HG02943 (cell line): ENCODE data around the gene ERI2.
"Not testable (repeated sequence)": the region's sequence is repeated elsewhere in the genome, so short reads cannot be mapped to it uniquely, and the experiment has no call there.

Experiments used
- ATAC-seq: cut with Tn5 transposase; IDR thresholded peaks from one replicate; pipeline ENCODE4 v1.9.1; 2021; ENCODE audit warnings: mild to moderate bottlenecking, low read depth, moderate library complexity; ENCODE audit not compliant: unreplicated experiment

The ERI2 gene

DNA sequence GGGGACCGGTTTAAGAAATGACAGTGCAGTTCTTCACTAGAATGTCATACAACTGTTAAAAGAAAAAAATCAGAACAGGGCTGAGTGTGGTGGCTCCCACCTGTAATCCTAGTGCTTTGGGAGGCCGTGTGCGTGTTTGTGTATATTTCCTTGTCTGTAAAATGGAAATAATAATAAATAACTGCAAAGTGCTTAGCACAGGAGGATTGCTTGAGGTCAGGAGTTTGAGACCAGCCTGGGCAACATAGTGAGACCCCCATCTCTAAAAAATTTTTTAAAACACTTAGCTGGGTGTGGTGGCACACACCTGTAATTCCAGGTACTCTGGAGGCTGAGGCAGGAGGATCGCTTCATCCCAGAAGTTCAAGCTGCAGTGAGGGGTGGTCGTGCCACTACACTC is 40.0 kb downstream of the ERI2 start:
- ATAC-seq: no peak

DNA sequence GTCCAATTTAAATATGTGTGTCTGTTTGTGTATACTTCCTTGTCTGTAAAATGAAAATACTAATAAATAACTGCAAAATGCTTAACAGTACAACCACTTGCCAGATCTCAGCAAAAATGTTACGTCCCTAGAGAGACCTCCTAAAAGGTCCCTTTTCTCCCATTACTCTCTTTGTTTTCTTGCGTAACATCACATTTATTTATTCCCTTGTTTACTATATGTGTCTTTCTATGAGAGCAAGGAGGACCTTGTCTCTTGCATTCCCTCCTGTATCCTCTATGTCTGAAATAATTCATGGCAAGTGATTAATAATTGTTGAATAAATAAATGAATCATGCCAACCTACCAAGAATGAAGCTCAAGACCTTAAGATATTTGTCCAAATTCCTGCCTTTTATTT is 40.5 kb downstream of the ERI2 start:
- ATAC-seq: no peak

DNA sequence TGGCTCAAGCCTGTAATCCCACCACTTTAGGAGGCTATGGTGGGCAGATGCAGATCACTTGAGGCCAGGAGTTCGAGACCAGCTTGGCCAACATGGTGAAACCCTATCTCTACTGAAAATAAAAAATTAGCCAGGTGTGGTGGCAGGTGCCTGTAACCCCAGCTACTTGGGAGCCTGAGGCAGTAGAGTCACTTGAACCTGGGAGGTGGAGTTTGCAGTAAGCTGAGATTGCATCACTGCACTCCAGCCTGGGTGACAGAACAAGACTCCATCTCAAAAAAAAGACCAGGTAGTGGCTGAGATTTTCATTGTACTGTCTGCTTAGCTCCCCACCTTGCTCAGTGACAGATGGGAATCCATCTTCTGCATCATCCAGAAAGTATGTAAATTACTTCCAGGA is 41.8 kb downstream of the ERI2 start:
- not testable (repeated sequence) for ATAC-seq

DNA sequence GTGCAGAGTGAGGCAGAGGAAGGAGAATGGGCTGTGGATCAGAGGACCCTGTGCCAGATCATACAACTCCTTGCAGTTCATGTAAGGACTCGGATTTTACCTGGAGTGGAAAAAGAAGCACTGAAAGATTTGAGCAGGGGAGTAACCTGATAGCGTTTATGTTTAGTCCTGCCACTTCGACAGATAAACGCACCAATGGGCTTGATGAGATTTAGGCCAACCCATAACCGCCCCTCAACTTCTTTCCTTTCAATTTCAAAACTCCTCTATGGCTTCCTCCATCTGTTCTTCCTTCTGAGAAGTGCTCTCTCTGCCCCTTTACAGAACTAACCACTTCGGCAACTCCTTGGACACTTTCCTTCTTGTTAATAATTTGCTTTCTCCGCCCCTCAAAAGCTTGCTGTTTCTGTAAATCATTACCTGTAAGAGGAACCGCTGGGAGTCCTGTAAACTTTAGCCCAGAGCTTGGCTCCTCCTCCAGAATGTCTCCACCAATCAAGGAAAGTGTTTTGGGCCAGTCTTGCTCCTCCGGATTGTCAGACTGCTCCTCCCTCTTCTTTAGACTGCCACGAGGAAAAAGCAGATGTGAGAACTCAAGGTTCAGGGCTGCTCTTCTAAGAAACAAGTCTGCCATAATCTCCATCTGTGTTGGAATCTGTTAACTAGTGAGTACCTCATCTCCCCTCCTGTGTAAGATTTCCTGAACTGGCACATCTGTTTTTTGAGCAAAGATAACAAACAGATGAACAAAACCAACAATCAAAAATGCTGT is 42.6 kb downstream of the ERI2 start, which contains the start of gene ACSM3:
Gene ACSM3 (plus strand): TSS at position 554 of the 772 bp plus-strand sequence. CDS start 6,021 bp downstream, outside the sequence.
- ATAC-seq: peak; percentile 99

DNA sequence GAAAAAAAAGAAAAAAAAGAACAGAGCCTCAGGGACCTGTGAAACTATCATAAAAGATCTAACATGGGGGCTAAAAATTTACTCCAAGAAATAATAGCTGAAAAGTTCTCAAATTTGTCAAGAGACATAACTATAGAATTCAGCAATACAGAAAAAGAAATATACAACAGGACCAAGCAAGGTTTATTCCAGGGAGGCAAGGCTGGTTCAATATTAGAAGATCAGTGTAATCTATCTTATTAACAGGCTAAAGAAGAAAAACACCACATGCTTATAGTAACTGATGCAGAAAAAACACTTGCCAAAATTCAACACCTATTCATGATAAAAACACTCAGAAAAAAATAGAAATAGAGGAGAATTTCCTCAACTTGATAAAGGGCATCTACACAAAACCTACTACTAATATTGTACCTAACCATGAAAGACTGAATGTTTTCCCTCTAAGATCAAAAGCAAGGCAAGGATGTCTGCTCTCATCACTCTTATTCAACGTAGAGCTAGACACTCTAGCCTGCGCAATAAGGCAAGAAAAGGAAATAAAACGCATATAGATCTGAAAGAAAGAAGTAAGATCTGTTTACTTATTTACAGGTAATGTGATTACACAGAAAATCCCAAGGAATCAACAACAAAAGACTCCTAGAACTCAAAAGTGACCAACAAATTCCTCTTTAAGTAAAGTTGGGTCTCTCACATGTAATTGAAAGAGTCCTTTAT is 43.7 kb downstream of the ERI2 start:
- ATAC-seq: no peak

DNA sequence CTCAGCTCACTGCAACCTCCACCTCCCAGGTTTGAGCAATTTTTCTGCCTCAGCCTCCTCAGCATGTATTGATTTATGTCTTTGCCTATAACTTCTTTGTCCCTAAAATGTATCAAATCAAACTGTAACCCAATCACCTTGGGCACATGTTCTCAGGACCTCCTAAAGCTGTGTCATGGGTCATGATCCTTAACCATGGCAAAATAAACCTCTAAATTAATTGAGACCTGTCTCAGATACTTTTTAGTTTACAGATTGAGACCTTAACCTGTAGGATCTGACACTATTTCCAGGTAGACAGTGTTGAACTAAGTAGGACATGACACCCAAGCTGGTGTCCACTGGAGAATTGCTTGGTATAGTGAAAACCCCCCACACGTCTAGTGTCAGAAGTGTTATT is 45.1 kb downstream of the ERI2 start:
- no peak for ATAC-seq

DNA sequence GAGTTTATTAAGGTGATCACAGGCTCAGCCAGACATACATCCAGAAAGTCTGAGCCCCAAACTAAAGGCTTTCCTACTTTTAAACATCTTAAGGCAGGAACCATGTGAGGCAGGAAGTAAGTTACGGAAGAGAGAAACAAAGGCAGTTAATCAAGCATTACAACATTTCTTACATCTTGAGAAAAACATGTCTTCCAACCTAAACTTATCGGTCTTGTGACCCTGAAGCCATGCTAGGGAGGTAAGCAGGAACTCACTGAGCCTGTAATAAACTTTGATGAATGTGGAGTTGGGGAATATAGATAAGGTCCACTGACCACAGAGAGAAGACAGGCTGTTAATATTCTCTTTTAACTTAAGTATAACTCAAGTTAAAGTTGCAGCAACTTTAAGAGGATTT is 45.9 kb downstream of the ERI2 start:
- no peak for ATAC-seq

DNA sequence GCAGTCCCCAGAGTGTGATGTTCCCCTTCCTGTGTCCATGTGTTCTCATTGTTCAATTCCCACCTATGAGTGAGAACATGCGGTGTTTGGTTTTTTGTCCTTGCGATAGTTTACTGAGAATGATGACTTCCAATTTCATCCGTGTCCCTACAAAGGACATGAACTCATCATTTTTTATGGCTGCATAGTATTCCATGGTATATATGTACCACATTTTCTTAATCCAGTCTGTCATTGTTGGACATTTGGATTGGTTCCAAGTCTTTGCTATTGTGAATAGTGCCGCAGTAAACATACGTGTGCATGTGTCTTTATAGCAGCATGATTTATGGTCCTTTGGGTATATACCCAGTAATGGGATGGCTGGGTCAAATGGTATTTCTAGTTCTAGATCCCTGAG is 50.5 kb downstream of the ERI2 start:
- not testable (repeated sequence) for ATAC-seq

DNA sequence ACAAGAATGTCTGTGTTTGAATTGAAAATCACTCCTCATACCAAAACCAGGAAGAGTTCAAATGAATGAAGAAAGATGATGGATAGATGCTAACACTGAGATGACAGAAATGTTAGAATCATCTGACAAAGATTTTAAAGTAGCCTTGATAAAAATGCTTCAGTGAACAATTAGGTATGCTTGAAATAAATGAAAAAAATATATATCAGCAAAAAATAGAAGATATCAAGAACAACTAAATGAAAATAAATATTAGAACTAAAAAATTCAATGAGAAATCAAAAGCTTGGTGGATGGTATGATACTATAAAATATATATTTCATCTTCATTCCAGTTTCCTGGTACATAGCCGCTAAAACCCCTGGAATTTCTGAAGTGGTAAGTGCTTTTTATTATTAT is 51.0 kb downstream of the ERI2 start:
- no peak for ATAC-seq

DNA sequence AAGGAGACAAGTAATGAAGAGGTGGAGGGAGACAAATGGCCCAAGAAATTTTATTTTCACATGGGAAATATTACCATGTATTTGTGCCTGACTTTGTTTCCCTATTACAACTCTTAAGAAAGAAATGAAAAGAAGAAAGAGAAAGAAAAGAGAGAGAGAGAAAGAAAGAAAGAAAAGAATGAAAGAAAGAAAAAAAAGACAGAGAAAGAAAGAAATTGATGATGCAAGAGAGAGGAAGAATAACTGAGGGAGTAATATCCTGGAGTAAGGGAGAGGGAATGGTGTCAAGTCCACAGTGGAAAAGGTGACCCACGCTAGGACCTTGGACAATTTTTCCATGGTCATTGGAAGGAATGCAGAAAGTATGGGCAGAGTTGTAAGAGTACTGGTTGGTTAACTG is 52.5 kb downstream of the ERI2 start:
- ATAC-seq: no peak

DNA sequence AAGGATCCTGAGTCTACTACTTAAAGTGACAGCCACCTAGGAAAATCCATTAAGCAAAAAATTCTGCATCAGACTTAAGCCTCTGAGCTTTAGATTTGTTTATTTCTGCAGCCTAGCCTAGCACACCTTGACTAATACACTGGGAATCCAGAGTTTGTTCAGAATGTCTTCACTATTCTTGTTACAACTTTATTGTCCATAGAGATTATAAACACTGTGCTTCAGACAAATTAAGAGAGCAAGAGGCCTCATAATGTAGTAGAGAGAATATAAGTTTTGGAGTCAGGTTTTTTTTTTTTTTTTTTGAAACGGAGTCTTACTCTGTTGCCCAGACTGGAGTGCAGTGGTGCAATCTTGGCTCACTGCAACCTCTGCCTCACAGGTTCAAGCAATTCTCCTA is 55.7 kb downstream of the ERI2 start:
- no peak for ATAC-seq

DNA sequence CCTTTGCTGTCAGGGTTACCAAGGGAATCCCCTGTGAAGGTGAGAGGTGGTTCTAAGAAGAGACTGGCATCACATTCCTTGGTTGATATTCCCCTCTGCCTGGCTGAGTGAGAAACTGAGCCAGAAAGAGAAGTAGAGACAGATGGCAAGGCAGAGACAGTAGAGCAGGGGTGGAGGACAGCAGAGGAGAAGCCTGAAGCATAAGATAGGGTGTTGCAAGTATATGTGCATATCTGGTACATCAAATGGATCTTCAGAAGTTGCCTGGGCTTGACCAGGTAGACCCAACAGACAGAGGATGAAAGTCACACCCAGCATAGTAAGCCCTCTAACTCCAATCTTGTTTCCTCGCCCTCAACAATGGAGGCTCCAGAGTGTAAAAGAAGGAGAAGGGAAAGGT is 56.8 kb downstream of the ERI2 start:
- no peak for ATAC-seq

DNA sequence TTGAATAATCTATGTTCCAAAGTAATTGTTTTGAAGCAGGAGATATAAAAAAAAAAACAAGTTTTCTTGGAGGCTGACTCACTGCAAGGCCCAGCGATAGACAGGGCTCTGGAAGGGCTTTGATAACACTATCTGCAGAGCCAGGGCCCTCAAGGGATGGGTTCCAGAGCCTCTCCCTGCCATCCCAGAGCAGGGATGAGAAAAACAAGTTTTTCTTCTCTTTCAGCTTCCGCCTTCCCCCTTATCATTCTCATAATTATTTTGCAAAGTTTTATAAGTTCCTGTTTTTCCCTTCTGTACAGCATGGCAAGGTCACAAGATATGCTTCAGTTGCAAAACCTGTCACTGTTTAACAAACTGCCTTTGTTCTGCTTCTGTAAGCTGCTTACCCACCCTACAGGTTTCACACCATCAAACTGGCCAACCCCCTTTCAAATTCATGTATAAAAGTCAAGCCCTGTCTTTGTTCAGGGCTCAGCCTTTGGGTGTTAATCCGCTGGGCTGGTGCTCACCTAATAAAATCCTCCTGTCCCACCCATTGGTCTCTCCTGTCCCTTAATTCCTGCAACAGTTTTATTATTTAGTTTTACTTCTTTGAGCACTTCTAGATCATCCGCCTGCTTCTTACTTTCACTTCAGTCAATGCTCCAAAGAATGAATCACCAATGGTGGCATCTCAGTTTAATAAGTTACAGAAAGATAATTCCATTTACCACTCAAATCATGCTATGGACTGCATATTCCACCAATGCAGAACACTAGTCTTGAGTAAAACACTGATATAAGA is 59.0 kb downstream of the ERI2 start:
- ATAC-seq: no peak

DNA sequence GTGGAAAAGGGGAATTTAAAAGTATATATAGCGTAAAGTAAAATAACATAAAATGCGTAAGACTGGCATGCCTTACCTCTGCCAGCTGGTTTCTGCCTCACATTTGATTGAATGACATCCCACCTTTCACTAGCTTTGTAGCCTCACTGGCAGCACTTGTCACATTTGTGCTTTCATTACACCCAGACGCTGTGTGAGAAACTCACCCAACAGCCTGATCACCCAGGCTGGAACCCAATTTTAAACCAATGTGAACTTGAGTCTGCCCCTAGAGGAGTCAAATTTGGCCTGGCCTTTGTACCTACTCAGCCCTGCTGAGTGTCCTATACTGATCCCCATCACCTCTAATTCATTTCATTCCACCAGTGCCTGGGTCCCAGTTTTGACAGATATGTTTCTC is 59.8 kb downstream of the ERI2 start:
- ATAC-seq: no peak
